ENCODE data around the gene GPR83. TPM values are rescaled to one million over a fixed set of nuclear protein-coding genes. Genes with fewer than 3 reads are reported as not detected.
A peak's percentile ranks its signal among the peaks of the same experiment; 100 is the strongest.

Gene GPR83
- total and polyA plus RNA-seq, 4 donors: 0.15 TPM; not detected in 3

DNA sequence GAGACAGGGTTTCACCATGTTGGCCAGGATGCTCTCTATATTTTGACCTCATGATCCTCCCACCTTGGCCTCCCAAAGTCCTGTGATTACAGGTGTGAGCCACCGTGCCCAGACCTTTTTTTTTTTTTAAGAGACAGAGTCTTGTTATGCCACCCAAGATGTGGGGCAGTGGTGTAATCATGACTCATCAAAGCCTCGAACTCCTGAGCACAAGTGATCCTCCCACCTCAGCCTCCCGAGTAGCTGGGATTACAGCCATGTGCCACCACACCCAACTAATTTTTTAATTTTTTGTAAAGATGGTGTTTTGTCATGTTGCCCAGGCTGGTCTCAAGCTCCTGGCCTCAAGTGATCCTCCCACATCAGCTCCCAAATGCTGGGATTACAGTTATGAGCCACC, 59.0 kb downstream of the GPR83 start:
- no peak for DNase-seq
- Histone ChIP-seq H3K4me1 (ENCODE audit: control insufficient read depth in 1 of 2, insufficient read depth in 2 of 2, low read length in 2 of 2) (no peaks in the 10 kb centered on the region), H3K27me3 (ENCODE audit: control insufficient read depth in 1 of 2, insufficient read depth in 2 of 2, low read length in 1 of 2) (no peaks in the 10 kb centered on the region), H3K27ac (ENCODE audit: low read depth in 1 of 2, low read length in 2 of 2) (no peak overlapping the region), H3K9me3 (ENCODE audit: control insufficient read depth, low read length) (no peaks in the 10 kb centered on the region), H3K36me3 (ENCODE audit: control insufficient read depth in 1 of 2, insufficient read depth in 2 of 2, low read length in 1 of 2) (no peaks in the 10 kb centered on the region), H3K4me3 (ENCODE audit: low read length in 2 of 2) (no peak overlapping the region)
- WGBS, 2 donors: 77 to 79% methylated on average over 3 of the region's 3 CpGs
- intact Hi-C loops (cut with DNase I): no loop called here
- no peak for ATAC-seq (ENCODE audit: low FRiP score)

DNA sequence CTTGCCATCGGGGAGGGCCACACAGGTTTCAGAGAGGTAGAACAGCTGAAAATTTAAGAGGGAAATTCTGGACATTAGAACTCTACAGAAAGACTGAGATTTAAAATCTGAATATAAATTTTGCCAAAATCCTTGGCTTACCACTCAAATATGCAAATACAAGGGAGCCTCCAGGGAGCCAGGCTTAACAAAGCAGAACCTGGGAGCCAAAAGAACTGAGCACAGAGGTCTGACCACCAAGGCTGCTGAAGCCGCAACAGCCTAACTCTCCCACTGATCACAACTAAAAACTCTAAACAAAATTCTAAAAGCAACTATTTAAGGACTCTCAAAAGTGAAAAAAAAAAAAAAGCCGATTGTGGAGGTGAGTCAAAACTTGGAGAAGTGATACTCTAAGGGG, 62.6 kb downstream of the GPR83 start:
- intact Hi-C loops (cut with DNase I): no loop called here
- WGBS, 2 donors: 82 to 94% methylated on average over 3 of the region's 3 CpGs
- H3K4me3 ChIP-seq (ENCODE audit: low read length in 2 of 2): no peak overlapping the region
- H3K27me3 ChIP-seq (ENCODE audit: control insufficient read depth in 1 of 2, insufficient read depth in 2 of 2, low read length in 1 of 2): no peaks in the 10 kb centered on the region
- no peak overlapping the region for H3K27ac ChIP-seq (ENCODE audit: low read depth in 1 of 2, low read length in 2 of 2)
- no peak for ATAC-seq (ENCODE audit: low FRiP score)
- H3K9me3 ChIP-seq (ENCODE audit: control insufficient read depth, low read length): no peaks in the 10 kb centered on the region
- no peaks in the 10 kb centered on the region for H3K4me1 ChIP-seq (ENCODE audit: control insufficient read depth in 1 of 2, insufficient read depth in 2 of 2, low read length in 2 of 2)
- H3K36me3 ChIP-seq (ENCODE audit: control insufficient read depth in 1 of 2, insufficient read depth in 2 of 2, low read length in 1 of 2): no peaks in the 10 kb centered on the region
- DNase-seq: no peak

DNA sequence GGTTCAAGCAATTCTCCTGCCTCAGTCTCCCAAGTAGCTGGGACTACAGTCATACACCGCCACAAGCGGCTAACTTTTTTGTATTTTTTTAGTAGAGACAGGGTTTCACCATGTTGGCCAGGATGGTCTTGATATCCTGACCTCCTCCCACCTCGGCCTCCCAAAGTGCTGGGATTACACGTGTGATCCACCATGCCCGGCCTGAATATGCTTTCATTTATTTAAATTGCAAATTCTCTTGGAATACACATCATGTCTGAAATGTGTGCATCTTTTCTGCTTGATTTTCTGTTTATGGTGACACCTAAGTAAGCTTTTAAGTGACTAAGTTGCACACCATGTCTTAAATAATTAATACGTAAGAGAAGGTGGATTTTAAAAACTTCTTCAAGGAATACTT, 65.2 kb downstream of the GPR83 start:
- DNase-seq: no peak
- Histone ChIP-seq H3K9me3 (ENCODE audit: control insufficient read depth, low read length) (no peaks in the 10 kb centered on the region), H3K36me3 (ENCODE audit: control insufficient read depth in 1 of 2, insufficient read depth in 2 of 2, low read length in 1 of 2) (no peaks in the 10 kb centered on the region), H3K4me1 (ENCODE audit: control insufficient read depth in 1 of 2, insufficient read depth in 2 of 2, low read length in 2 of 2) (no peaks in the 10 kb centered on the region), H3K27me3 (ENCODE audit: control insufficient read depth in 1 of 2, insufficient read depth in 2 of 2, low read length in 1 of 2) (no peaks in the 10 kb centered on the region), H3K27ac (ENCODE audit: low read depth in 1 of 2, low read length in 2 of 2) (no peak overlapping the region), H3K4me3 (ENCODE audit: low read length in 2 of 2) (no peak overlapping the region)
- ATAC-seq (ENCODE audit: low FRiP score): no peak
- intact Hi-C loops (cut with DNase I): no loop called here
- WGBS, 2 donors: 95 to 96% methylated on average over 6 of the region's 6 CpGs

DNA sequence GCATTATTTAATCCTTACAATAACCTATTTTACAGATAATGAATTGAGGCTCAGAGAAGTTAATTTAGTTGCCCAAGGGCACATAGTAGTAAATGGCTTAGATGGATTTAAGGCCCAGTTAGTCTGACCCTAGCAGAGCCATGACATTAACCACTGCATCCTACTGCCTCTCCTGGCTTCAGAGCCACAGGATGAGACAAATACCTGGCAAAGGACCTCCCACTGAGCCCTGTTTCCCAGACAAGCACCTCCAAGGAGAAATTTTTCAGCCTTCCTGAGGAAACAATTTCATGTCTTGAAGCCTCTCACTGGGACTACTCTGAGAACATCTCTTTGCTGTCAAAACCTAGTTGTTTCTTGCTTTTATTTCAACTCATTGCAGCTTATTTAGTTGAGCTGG, 68.4 kb downstream of the GPR83 start:
- Histone ChIP-seq H3K4me3 (ENCODE audit: low read length in 2 of 2) (no peak overlapping the region), H3K4me1 (ENCODE audit: control insufficient read depth in 1 of 2, insufficient read depth in 2 of 2, low read length in 2 of 2) (no peaks in the 10 kb centered on the region), H3K27me3 (ENCODE audit: control insufficient read depth in 1 of 2, insufficient read depth in 2 of 2, low read length in 1 of 2) (no peaks in the 10 kb centered on the region), H3K27ac (ENCODE audit: low read depth in 1 of 2, low read length in 2 of 2) (no peak overlapping the region), H3K36me3 (ENCODE audit: control insufficient read depth in 1 of 2, insufficient read depth in 2 of 2, low read length in 1 of 2) (no peaks in the 10 kb centered on the region), H3K9me3 (ENCODE audit: control insufficient read depth, low read length) (no peaks in the 10 kb centered on the region)
- no peak for ATAC-seq (ENCODE audit: low FRiP score)
- DNase-seq: no peak
- intact Hi-C loops (cut with DNase I): no loop called here

DNA sequence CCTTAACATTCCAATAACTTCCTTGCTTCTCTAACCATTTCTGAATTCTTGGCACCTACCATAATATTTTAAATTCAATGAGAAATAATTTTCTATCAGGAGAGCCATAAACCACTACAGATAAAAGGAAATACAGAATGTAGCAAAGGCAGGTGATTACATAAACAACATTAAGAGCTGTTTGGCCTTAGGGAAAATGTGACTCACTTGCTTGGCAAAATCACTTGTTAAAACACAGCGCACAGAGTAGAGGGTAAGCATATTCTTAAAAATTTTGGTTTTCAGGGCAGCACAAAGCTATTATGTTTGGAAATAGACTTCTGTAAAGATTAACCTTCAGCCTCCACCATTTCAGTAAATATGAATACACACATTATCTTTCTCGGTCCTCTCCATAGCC, 70.4 kb downstream of the GPR83 start:
- DNase-seq (no peak), ATAC-seq (ENCODE audit: low FRiP score) (no peak)
- H3K27me3 ChIP-seq (ENCODE audit: control insufficient read depth in 1 of 2, insufficient read depth in 2 of 2, low read length in 1 of 2): no peaks in the 10 kb centered on the region
- H3K27ac ChIP-seq (ENCODE audit: low read depth in 1 of 2, low read length in 2 of 2): no peak overlapping the region
- H3K4me3 ChIP-seq (ENCODE audit: low read length in 2 of 2): no peak overlapping the region
- WGBS, 2 donors: 44 to 58% methylated on average over 2 of the region's 2 CpGs
- no peaks in the 10 kb centered on the region for H3K9me3 ChIP-seq (ENCODE audit: control insufficient read depth, low read length)
- no peaks in the 10 kb centered on the region for H3K36me3 ChIP-seq (ENCODE audit: control insufficient read depth in 1 of 2, insufficient read depth in 2 of 2, low read length in 1 of 2)
- intact Hi-C loops (cut with DNase I): no loop called here
- H3K4me1 ChIP-seq (ENCODE audit: control insufficient read depth in 1 of 2, insufficient read depth in 2 of 2, low read length in 2 of 2): no peaks in the 10 kb centered on the region

DNA sequence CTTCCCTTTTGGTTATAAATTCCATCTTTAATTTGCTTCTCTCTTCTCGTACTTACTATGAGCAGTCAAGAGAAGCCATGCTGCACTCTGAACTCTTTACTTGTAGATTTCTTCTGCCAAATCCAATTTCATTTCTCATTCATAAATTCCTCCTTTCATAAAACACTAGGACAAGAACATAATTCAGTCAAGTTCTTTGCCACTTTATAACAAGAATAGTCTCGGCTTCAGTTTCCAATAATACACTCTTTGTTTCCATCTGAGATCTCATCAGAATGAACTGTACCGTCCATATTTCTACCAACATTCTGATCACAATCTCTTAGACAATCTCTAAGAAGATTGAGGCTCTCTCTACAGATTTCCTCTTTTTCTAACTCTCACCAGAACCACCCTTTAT, 71.7 kb downstream of the GPR83 start:
- intact Hi-C loops (cut with DNase I): no loop called here
- DNase-seq (no peak), ATAC-seq (ENCODE audit: low FRiP score) (no peak)
- Histone ChIP-seq H3K4me3 (ENCODE audit: low read length in 2 of 2) (no peak overlapping the region), H3K27me3 (ENCODE audit: control insufficient read depth in 1 of 2, insufficient read depth in 2 of 2, low read length in 1 of 2) (no peaks in the 10 kb centered on the region), H3K9me3 (ENCODE audit: control insufficient read depth, low read length) (no peaks in the 10 kb centered on the region), H3K27ac (ENCODE audit: low read depth in 1 of 2, low read length in 2 of 2) (no peak overlapping the region), H3K4me1 (ENCODE audit: control insufficient read depth in 1 of 2, insufficient read depth in 2 of 2, low read length in 2 of 2) (no peaks in the 10 kb centered on the region), H3K36me3 (ENCODE audit: control insufficient read depth in 1 of 2, insufficient read depth in 2 of 2, low read length in 1 of 2) (no peaks in the 10 kb centered on the region)
- WGBS, 2 donors: 80 to 82% methylated on average over 3 of the region's 3 CpGs

DNA sequence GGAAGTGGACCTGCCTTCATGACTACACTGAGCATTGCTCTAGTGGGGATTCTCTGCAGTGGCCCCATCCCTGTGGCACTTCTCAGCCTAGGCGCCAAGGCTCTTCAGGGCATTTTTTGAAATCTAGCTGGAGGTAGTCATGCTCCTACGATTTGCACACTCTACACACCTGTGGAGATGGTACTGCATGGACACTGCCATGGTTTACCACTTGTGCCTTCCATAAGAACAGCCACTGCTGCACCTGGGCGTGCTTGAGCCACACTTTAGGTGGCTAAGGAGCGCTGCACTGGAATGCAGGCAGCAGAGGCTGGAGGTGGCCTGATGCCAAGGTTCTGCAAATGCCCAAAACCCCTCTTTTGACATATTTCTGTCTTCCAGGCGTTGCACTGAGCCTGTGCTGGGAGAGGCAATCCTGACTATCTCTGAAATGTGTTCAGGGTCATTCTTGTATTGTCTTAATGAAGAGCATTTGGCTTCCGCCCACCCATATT, 72.6 kb downstream of the GPR83 start:
- ATAC-seq (ENCODE audit: low FRiP score) (peak; percentile 51), DNase-seq (no peak)
- Histone ChIP-seq H3K9me3 (ENCODE audit: control insufficient read depth, low read length) (no peaks in the 10 kb centered on the region), H3K4me1 (ENCODE audit: control insufficient read depth in 1 of 2, insufficient read depth in 2 of 2, low read length in 2 of 2) (no peaks in the 10 kb centered on the region), H3K36me3 (ENCODE audit: control insufficient read depth in 1 of 2, insufficient read depth in 2 of 2, low read length in 1 of 2) (no peaks in the 10 kb centered on the region), H3K27me3 (ENCODE audit: control insufficient read depth in 1 of 2, insufficient read depth in 2 of 2, low read length in 1 of 2) (no peaks in the 10 kb centered on the region), H3K27ac (ENCODE audit: low read depth in 1 of 2, low read length in 2 of 2) (no peak overlapping the region), H3K4me3 (ENCODE audit: low read length in 2 of 2) (no peak overlapping the region)
- intact Hi-C loops (cut with DNase I): no loop called here
- WGBS, 2 donors: 74 to 84% methylated on average over 6 of the region's 6 CpGs

Other genes with a start within 250 kb of the GPR83 start
- gene IZUMO1R, start 96.8 kb downstream of the GPR83 start, total RNA-seq: not detected
- gene IZUMO1R, start 96.8 kb downstream of the GPR83 start, polyA plus RNA-seq: not detected
- gene MRE11, start 92.4 kb upstream of the GPR83 start, total RNA-seq: 10 to 100 TPM; 16.0 to 27.9 TPM
- 1 to 10 TPM; 3.4 to 5.0 TPM for gene MRE11, start 92.4 kb upstream of the GPR83 start, polyA plus RNA-seq
- gene ANKRD49, start 92.6 kb upstream of the GPR83 start, total RNA-seq: 10 to 100 TPM; 12.6 to 14.4 TPM
- 10 to 100 TPM in 1 of 2 donors, 1 to 10 TPM in 1; 8.8 to 26.1 TPM for gene ANKRD49, start 92.6 kb upstream of the GPR83 start, polyA plus RNA-seq
- gene C11orf97, start 111.0 kb upstream of the GPR83 start, total RNA-seq: not detected
- gene C11orf97, start 111.0 kb upstream of the GPR83 start, polyA plus RNA-seq: not detected
- 1 to 10 TPM; 8.7 to 9.7 TPM for gene FUT4, start 142.5 kb upstream of the GPR83 start, total RNA-seq
- 1 to 10 TPM; 2.6 to 3.9 TPM for gene FUT4, start 142.5 kb upstream of the GPR83 start, polyA plus RNA-seq
- 1 to 10 TPM; 5.6 to 5.9 TPM for gene PIWIL4, start 165.9 kb upstream of the GPR83 start, total RNA-seq
- gene PIWIL4, start 165.9 kb upstream of the GPR83 start, polyA plus RNA-seq: 10 to 100 TPM in 1 of 2 donors, 1 to 10 TPM in 1; 2.8 to 12.9 TPM

Measured in aorta (tissue), 5 donors.